ENCODE measurements around the gene TOMM6.

TOMM6 gene

GRCh38 chr6:41787219-41787917 lies at the start of gene TOMM6:
TSS of gene TOMM6 (plus strand) at chr6:41787694. CDS start at chr6:41787698, 4 bp downstream.
- peak; percentile 82 for DNase-seq

DNA sequence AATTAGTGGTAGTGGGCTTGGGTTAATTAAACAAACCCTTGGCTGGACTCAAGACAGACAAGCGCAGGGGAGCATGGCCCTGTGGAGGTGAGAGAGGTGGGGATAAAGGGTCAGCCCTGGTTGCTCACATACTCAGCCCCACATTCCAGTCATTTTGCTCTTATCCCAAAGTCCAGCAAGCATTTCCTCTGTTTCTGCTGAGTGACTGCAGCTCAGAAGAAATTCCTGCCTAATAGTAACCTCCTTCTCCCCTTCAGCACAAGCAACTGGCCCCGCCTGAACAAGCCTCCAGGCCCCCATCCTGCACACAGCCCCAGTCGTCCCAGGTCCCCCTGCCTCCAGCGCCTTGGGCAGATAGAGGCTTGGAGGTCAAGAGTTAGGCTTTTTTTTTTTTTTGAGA lies 48.5 kb upstream of the TOMM6 start:
- no peak for DNase-seq

GRCh38 chr6:41740366-41741162 lies 46.9 kb upstream of the TOMM6 start:
- DNase-seq, result no peak

DNA sequence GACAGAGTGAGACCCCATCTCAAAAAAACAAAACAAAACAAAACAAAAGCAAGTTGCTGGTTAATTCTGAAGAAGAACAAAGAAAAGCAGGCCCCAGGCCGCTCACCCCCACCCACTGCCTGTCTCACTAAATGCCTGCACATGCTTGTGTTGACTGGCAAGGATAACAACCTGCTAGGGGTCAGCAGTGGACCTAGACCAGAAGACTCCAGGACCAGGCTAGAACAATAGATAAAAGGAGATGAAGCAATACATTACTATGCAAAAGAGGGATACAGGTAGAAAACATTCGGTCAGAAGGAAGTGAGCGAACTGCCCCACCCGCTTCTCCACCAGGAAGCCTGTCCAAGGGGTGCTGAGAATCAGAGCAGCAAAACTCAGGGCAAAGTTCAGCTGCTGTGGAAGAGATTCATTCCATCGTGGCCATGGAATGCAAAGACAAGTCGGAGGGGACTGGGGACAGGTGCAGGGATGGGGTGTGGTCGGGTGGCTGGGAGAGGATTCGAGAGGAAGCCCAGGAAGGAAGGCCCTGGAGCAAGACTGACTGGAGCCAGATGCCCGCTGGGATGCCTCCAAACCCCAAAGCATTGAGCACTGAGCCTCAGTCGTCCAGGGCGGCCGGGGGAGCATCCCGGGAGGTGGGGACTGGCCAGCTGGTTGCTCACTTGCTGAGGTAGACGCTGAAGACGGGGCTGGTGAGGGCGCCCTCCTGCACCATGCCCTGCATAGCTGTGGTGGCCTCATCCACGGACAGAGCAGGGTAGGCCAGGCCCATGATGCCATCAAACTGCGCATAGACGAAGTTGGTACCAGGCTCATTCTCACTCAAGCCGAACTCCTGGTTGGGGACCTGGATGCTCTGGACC lies 45.6 kb upstream of the TOMM6 start:
- DNase-seq, result no peak

GRCh38 chr6:41743406-41744235 lies 43.9 kb upstream of the TOMM6 start:
- DNase-seq, result no peak

GRCh38 chr6:41744236-41744787 lies 43.2 kb upstream of the TOMM6 start:
- no peak for DNase-seq

DNA sequence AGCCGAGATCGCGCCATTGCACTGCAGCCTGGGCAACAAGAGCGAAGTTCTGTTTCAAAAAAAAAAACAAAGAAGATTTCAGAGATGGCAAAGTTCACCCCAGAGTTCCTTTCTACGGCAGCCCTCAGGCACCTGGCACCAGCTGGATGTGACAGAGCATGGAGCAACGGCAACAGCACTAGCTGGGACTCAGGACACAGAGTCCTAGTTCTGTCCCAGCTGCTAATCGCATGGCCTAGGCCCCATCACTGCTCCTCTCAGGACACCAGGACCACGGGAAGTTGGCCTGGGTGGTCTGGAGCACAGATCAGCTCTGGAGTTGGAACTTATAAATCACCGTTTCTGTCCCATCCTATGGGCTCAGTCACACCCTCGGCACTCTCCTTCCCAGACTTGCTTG lies 41.4 kb upstream of the TOMM6 start:
- DNase-seq, result no peak

DNA sequence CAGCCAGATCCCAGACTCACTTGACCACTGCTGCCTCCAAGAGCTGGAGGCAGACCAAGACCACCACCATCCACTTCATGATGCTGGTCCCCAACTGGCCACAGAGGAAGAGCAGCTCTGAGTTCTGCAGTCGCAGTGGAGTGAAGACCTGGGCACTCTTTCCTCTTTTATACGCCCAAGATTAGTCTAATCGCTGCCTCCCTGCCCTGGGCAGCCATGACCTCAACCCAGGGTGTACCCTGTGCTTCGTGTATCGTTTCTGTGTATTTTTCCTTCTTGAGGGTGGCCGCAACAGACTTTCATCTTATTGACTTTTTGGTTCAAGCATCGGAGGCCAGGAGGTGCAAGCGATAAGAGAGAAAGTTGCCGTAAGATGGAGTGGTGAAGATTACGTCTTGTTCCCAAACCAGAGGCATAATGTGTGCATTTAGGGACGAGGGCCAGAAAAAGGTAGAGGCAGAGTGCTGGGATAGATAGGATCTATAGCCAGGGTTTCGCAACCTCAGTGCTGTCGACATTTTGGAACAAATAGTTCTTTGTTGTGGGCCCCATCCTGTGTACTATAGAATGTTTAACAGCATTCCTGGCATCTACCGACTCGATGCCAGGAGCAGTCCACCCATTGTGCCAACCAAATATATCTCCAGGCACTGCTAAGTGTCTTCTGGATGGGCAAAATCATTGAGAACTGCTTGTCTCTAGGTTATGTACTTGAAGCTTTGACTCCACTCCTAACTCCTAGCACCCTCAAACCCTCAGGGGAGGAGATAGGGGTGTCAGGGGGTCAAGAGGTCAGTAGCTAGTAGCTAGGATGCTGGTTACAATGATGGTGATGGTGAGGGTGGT lies 40.0 kb upstream of the TOMM6 start, which contains the start of gene PGC:
Gene PGC (minus strand): TSS at position 142 of the 846 bp plus-strand sequence. CDS start 63 bp downstream, at position 79.
- no peak for DNase-seq

DNA sequence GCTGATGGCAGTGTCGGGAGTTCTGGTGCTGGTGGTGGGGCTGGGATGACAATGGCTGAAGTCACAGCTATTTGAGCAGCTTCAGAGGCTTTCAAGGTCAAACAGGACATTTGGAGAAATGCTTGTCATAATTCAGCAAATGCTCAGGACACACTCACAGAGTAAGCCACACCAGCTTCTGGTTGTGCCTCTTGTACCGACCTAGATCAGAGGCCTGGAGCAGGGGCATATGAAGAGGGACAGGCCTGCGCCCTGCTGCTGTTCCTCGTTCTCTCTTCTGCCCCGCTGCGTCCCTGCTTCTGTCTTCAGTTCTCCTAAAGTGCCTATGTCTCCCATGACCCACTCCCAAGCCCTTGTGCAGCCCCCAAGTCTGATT lies 39.4 kb upstream of the TOMM6 start:
- no peak for DNase-seq

- DNase-seq, result no peak
These were observed 39.0 kb upstream of the TOMM6 start for GRCh38 chr6:41748542-41748941.

GRCh38 chr6:41750374-41750773 lies 37.1 kb upstream of the TOMM6 start:
- no peak for DNase-seq

DNA sequence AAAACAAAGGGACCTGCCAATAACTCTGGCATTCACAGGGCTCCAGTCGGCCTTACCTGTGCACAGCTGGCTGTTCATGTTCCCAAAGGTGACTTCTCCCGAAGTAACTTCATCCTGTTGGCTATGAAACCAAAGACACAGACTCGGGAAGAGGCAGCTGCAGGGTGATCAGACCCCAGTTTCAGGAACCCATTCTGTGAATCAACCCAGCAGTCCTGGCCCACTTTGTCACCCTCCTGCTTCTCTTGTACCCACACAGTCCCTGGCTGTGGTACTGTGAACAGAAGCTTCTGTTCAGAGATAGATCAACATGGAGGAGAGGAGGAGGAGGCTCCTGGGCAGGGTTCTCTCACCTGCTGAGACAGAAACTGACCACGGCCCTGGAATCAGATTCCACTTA lies 31.6 kb upstream of the TOMM6 start:
- DNase-seq, result no peak

- DNase-seq, result no peak
These were observed 31.1 kb upstream of the TOMM6 start for GRCh38 chr6:41756354-41756753.

DNA sequence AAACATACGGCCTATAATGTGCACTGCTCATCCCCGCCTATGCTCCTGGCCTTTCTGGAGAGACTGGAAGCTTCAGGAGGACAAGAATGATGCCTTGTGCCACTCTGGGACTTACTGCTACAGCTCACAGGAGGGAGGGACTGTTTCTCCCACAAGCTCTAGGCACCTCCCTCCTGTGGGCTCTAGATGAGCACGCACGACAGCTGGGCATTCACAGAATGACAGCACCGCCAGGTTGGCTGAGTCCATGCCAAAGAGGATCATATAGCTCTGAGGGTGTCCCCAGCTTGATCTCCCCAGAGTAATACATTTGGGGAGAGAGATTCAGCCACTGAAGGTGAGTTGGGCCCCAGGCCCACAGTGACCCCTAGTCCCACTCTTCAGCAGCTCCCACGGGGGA lies 30.2 kb upstream of the TOMM6 start:
- no peak for DNase-seq

- DNase-seq, result peak; percentile 15
These were observed 29.4 kb upstream of the TOMM6 start for GRCh38 chr6:41757931-41758640.

DNA sequence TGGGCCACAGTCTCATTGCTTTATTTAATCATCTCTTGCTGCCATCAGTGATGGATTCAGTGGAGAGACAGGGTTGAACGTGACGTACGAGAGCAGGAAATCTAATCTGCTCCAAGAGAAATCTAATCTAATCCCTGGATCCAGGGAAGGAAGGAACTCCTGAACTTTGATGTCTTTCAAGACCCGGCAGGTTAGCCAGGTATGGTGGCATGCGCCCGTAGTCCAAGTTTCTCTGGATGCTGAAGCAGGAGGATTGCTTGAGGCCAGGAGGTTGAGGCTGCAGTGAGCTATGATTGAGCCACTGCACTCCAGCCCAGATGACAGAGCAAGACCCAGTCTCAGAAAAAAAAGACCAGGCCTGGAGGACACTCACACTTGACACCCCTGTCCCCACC lies 28.9 kb upstream of the TOMM6 start:
- no peak for DNase-seq

- no peak for DNase-seq
These were observed 28.2 kb upstream of the TOMM6 start for GRCh38 chr6:41759106-41759904.

DNA sequence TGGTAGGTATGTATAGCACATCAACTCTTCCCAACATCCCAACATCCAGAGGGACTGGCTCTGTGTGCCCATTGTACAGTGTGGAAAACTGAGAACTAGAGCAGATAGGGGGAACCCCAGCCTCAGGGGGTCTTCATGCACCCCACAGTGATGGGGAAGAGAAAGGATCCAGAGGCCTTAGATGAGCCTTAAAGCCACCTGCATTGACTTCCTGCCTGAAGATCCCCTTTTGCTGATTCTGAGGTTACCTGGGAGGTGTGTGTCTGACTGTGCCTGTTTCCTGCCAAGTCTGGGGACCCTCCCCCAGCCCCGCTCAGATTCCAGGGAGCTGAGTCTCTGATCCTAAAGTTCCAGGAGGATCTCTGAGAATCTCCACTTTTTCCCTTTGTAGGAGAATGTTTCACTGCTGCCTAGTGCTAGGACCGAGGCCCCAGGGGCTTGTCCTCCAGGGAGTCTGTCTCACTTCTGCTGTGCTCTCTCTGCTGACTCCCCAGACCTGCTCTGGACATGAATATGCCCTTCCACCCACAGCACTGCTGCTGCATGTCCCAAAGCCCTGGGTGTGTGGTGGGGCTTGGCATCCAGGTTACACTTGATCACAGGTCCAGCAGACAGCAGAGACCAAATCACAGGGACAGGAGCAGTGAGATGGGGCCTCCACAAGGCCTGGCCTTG lies 27.5 kb upstream of the TOMM6 start:
- no peak for DNase-seq

DNA sequence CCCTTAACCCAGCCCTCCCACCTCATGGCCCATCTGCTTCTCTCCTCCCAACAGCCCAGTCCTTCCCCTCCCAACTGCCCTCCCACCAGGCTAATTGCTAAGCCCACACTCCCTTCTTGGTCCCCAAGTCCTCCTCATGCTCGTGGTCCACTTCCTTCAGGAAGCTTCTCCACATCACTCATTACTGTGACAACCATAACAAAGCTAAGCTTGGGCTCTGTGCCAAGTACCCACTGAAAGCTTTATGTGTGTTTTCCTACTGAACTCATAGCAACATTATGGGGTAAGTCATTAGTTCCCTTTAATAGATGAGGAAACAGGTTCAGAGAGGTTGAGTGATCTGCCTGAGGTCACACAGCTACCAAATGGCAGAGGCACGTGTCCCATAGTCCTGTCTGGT lies 24.0 kb upstream of the TOMM6 start:
- DNase-seq, result no peak
